Stimulated activated memory B cell treated with anti-CD40 and anti-IgM and Interleukin-4, amounts not matched to agents 10 μg/mL and 1 μg/mL and 100 μg/mL, for 72 hours (primary cell): ENCODE measurements around the gene SH3TC2.

Experiments
- ATAC-seq: fragments of 150-1000 bp; cut with Tn5 transposase; 2 replicates; pipeline ENCODE4 v1.10.0; 2021
- H3K27ac Mint-ChIP-seq: one replicate; pipeline ENCODE4 v1.8.0; 2022; ENCODE audit warnings: mild to moderate bottlenecking, mixed read lengths
- H3K27me3 Mint-ChIP-seq: one replicate; pipeline ENCODE4 v1.8.0; 2022; ENCODE audit warnings: mixed read lengths
- H3K36me3 Mint-ChIP-seq: one replicate; pipeline ENCODE4 v1.8.0; 2022; ENCODE audit warnings: mixed read lengths
- H3K4me1 Mint-ChIP-seq: one replicate; pipeline ENCODE4 v1.8.0; 2022; ENCODE audit warnings: mixed read lengths
- H3K4me3 Mint-ChIP-seq: one replicate; pipeline ENCODE4 v1.8.0; 2022; ENCODE audit warnings: mild to moderate bottlenecking, moderate library complexity, mixed read lengths
- H3K9me3 Mint-ChIP-seq: one replicate; pipeline ENCODE4 v1.8.0; 2022; ENCODE audit warnings: mixed read lengths

SH3TC2 gene

GRCh38 chr5:149044453-149045088 is 18.3 kb downstream of the SH3TC2 start:
- H3K27ac Mint-ChIP-seq = no peak overlapping the region
- no peaks in the 10 kb centered on the region for H3K36me3 Mint-ChIP-seq
- H3K27me3 Mint-ChIP-seq = peaks cover 9% of the 10 kb centered on the region
- no peaks in the 10 kb centered on the region for H3K4me1 Mint-ChIP-seq
- H3K9me3 Mint-ChIP-seq = no peaks in the 10 kb centered on the region
- ATAC-seq = no peak
- no peak overlapping the region for H3K4me3 Mint-ChIP-seq

- no peak overlapping the region for H3K4me3 Mint-ChIP-seq
- H3K27ac Mint-ChIP-seq = no peak overlapping the region
- no peak for ATAC-seq
Observed at GRCh38 chr5:149043641-149044040, 19.2 kb downstream of the SH3TC2 start.

GRCh38 chr5:149042865-149043264 is 20.0 kb downstream of the SH3TC2 start:
- no peaks in the 10 kb centered on the region for H3K36me3 Mint-ChIP-seq
- no peaks in the 10 kb centered on the region for H3K9me3 Mint-ChIP-seq
- ATAC-seq = no peak
- peaks cover 2% of the 10 kb centered on the region for H3K4me1 Mint-ChIP-seq
- peaks cover 9% of the 10 kb centered on the region for H3K27me3 Mint-ChIP-seq
- no peak overlapping the region for H3K4me3 Mint-ChIP-seq
- H3K27ac Mint-ChIP-seq = no peak overlapping the region

More at GRCh38 chr5:149043641-149044040, 19.2 kb downstream of the SH3TC2 start:
- Mint-ChIP-seq H3K4me1 (no peaks in the 10 kb centered on the region), H3K27me3 (peaks cover 9% of the 10 kb centered on the region), H3K36me3 (no peaks in the 10 kb centered on the region), H3K9me3 (no peaks in the 10 kb centered on the region)

GRCh38 chr5:149041242-149041641 is 21.6 kb downstream of the SH3TC2 start:
- peaks cover 18% of the 10 kb centered on the region for H3K4me1 Mint-ChIP-seq
- no peak overlapping the region for H3K4me3 Mint-ChIP-seq
- no peak overlapping the region for H3K27ac Mint-ChIP-seq
- no peak for ATAC-seq
- peaks cover 16% of the 10 kb centered on the region for H3K27me3 Mint-ChIP-seq
- H3K36me3 Mint-ChIP-seq = no peaks in the 10 kb centered on the region
- H3K9me3 Mint-ChIP-seq = no peaks in the 10 kb centered on the region

GRCh38 chr5:149040421-149040820 is 22.4 kb downstream of the SH3TC2 start:
- H3K27ac Mint-ChIP-seq = no peak overlapping the region
- peaks cover 16% of the 10 kb centered on the region for H3K27me3 Mint-ChIP-seq
- no peak overlapping the region for H3K4me3 Mint-ChIP-seq
- ATAC-seq = no peak
- peaks cover 25% of the 10 kb centered on the region for H3K4me1 Mint-ChIP-seq
- no peaks in the 10 kb centered on the region for H3K9me3 Mint-ChIP-seq
- no peaks in the 10 kb centered on the region for H3K36me3 Mint-ChIP-seq

GRCh38 chr5:149039506-149039905 is 23.4 kb downstream of the SH3TC2 start:
- H3K27ac Mint-ChIP-seq = no peak overlapping the region
- no peak for ATAC-seq
- H3K36me3 Mint-ChIP-seq = no peaks in the 10 kb centered on the region
- no peak overlapping the region for H3K4me3 Mint-ChIP-seq
- no peaks in the 10 kb centered on the region for H3K9me3 Mint-ChIP-seq
- peaks cover 31% of the 10 kb centered on the region for H3K4me1 Mint-ChIP-seq
- H3K27me3 Mint-ChIP-seq = peaks cover 16% of the 10 kb centered on the region

GRCh38 chr5:149038336-149039080 is 24.4 kb downstream of the SH3TC2 start:
- no peaks in the 10 kb centered on the region for H3K9me3 Mint-ChIP-seq
- no peak overlapping the region for H3K4me3 Mint-ChIP-seq
- peaks cover 16% of the 10 kb centered on the region for H3K27me3 Mint-ChIP-seq
- ATAC-seq = no peak
- no peaks in the 10 kb centered on the region for H3K36me3 Mint-ChIP-seq
- no peak overlapping the region for H3K27ac Mint-ChIP-seq
- H3K4me1 Mint-ChIP-seq = peaks cover 31% of the 10 kb centered on the region

GRCh38 chr5:149037817-149038216 is 25.0 kb downstream of the SH3TC2 start:
- peaks cover 31% of the 10 kb centered on the region for H3K4me1 Mint-ChIP-seq
- H3K4me3 Mint-ChIP-seq = no peak overlapping the region
- H3K27me3 Mint-ChIP-seq = peaks cover 16% of the 10 kb centered on the region
- ATAC-seq = peak; percentile 81
- H3K36me3 Mint-ChIP-seq = no peaks in the 10 kb centered on the region
- H3K9me3 Mint-ChIP-seq = no peaks in the 10 kb centered on the region
- H3K27ac Mint-ChIP-seq = no peak overlapping the region

- peaks cover 16% of the 10 kb centered on the region for H3K27me3 Mint-ChIP-seq
- H3K4me1 Mint-ChIP-seq = peaks cover 31% of the 10 kb centered on the region
- H3K4me3 Mint-ChIP-seq = no peak overlapping the region
- H3K27ac Mint-ChIP-seq = no peak overlapping the region
- H3K9me3 Mint-ChIP-seq = no peaks in the 10 kb centered on the region
- H3K36me3 Mint-ChIP-seq = no peaks in the 10 kb centered on the region
- ATAC-seq = no peak
Observed at GRCh38 chr5:149036970-149037369, 25.9 kb downstream of the SH3TC2 start.

- no peak for ATAC-seq
- Mint-ChIP-seq H3K4me1 (peaks cover 31% of the 10 kb centered on the region), H3K27me3 (peaks cover 16% of the 10 kb centered on the region), H3K4me3 (no peak overlapping the region), H3K9me3 (no peaks in the 10 kb centered on the region), H3K36me3 (no peaks in the 10 kb centered on the region), H3K27ac (no peak overlapping the region)
Observed at GRCh38 chr5:149036168-149036567, 26.7 kb downstream of the SH3TC2 start.

- Mint-ChIP-seq H3K9me3 (no peaks in the 10 kb centered on the region), H3K36me3 (no peaks in the 10 kb centered on the region), H3K4me3 (no peak overlapping the region), H3K27me3 (peaks cover 16% of the 10 kb centered on the region), H3K27ac (no peak overlapping the region), H3K4me1 (peaks cover 31% of the 10 kb centered on the region)
- peak; percentile 76 for ATAC-seq
Observed at GRCh38 chr5:149035372-149035790, 27.5 kb downstream of the SH3TC2 start.

GRCh38 chr5:149030838-149031397 is 31.9 kb downstream of the SH3TC2 start:
- peaks cover 9% of the 10 kb centered on the region for H3K4me1 Mint-ChIP-seq
- ATAC-seq = no peak
- H3K27me3 Mint-ChIP-seq = no peaks in the 10 kb centered on the region
- no peak overlapping the region for H3K4me3 Mint-ChIP-seq
- no peaks in the 10 kb centered on the region for H3K9me3 Mint-ChIP-seq
- no peak overlapping the region for H3K27ac Mint-ChIP-seq
- no peaks in the 10 kb centered on the region for H3K36me3 Mint-ChIP-seq

GRCh38 chr5:149030392-149030791 is 32.5 kb downstream of the SH3TC2 start:
- Mint-ChIP-seq H3K9me3 (no peaks in the 10 kb centered on the region), H3K4me3 (no peak overlapping the region), H3K27ac (no peak overlapping the region), H3K4me1 (peaks cover 6% of the 10 kb centered on the region), H3K27me3 (no peaks in the 10 kb centered on the region), H3K36me3 (no peaks in the 10 kb centered on the region)
- ATAC-seq = no peak

- Mint-ChIP-seq H3K4me3 (no peak overlapping the region), H3K36me3 (no peaks in the 10 kb centered on the region), H3K27me3 (no peaks in the 10 kb centered on the region), H3K9me3 (no peaks in the 10 kb centered on the region), H3K4me1 (no peaks in the 10 kb centered on the region), H3K27ac (no peak overlapping the region)
- no peak for ATAC-seq
Observed at GRCh38 chr5:149028984-149029383, 33.9 kb downstream of the SH3TC2 start.

GRCh38 chr5:149028161-149028560 is 34.7 kb downstream of the SH3TC2 start:
- Mint-ChIP-seq H3K36me3 (no peaks in the 10 kb centered on the region), H3K27ac (no peak overlapping the region), H3K9me3 (no peaks in the 10 kb centered on the region), H3K4me1 (no peaks in the 10 kb centered on the region), H3K27me3 (no peaks in the 10 kb centered on the region), H3K4me3 (no peak overlapping the region)
- no peak for ATAC-seq

- no peaks in the 10 kb centered on the region for H3K27me3 Mint-ChIP-seq
- ATAC-seq = no peak
- H3K9me3 Mint-ChIP-seq = peaks cover under 1% of the 10 kb centered on the region
- H3K27ac Mint-ChIP-seq = no peak overlapping the region
- no peaks in the 10 kb centered on the region for H3K4me1 Mint-ChIP-seq
- H3K4me3 Mint-ChIP-seq = no peak overlapping the region
- H3K36me3 Mint-ChIP-seq = no peaks in the 10 kb centered on the region
Observed at GRCh38 chr5:149027636-149028035, 35.2 kb downstream of the SH3TC2 start.
